Cardiac muscle cell (in vitro differentiated cells and primary cell): Measurements from ENCODE around the gene CDC42. TPM values are rescaled to one million over a fixed set of nuclear protein-coding genes. Genes with fewer than 3 reads are reported as not detected.

Experiments
- DNase-seq, 2 donors: peaks; one replicate each; pipeline versions ENCODE4 v3.0.0 to v3.0.0-alpha.2; 2010 to 2017; ENCODE audit warnings: low read depth in 1 of 2, low spot score in 1 of 2
- H3K27ac ChIP-seq: fragments of 200-600 bp; sonication (generic); 2 replicates; pipeline ENCODE4 v1.5.1; 2016
- H3K27me3 ChIP-seq: fragments of 200-600 bp; sonication (generic); 2 replicates; pipeline ENCODE4 v1.6.0; 2016; ENCODE audit warnings: control low read depth
- H3K36me3 ChIP-seq: fragments of 200-600 bp; sonication (generic); 2 replicates; pipeline ENCODE4 v1.5.1; 2016; ENCODE audit warnings: control low read depth
- H3K4me1 ChIP-seq: fragments of 200-600 bp; sonication (generic); 2 replicates; pipeline ENCODE4 v1.8.1; 2017; ENCODE audit warnings: low read depth, mild to moderate bottlenecking, mixed run types
- H3K4me3 ChIP-seq: fragments of 200-600 bp; sonication (generic); 2 replicates; pipeline ENCODE4 v1.5.1; 2016; ENCODE audit warnings: mild to moderate bottlenecking
- H3K9me3 ChIP-seq: fragments of 200-600 bp; sonication (generic); 2 replicates; pipeline ENCODE4 v1.5.1; 2017; ENCODE audit warnings: low read depth, mild to moderate bottlenecking, control low read depth
- CTCF ChIP-seq: IDR thresholded peaks from 2 replicates; pipeline ENCODE4 v1.5.1; 2012; ENCODE audit warnings: low read depth, mild to moderate bottlenecking, low read length
- polyA plus RNA-seq: library from polyadenylated mRNA; unstranded; fragments of >200 nt; fragmentation: Nextera tagmentation; extraction: Ambion mirVana; gene quantifications from 2 replicates; pipeline ENCODE4 v1.2.1, GENCODE V29; 2016
- total RNA-seq: library from RNA; depleted of rRNA; stranded (reverse); fragments of >200 nt; gene quantifications from 2 replicates; pipeline ENCODE4 v1.2.3, GENCODE V29; 2016

The CDC42 gene
- total and polyA plus RNA-seq, 2 experiments from 2014 or later, result 72.0 to 140 TPM

GRCh38 chr1:22039594-22040285 is 12.8 kb upstream of the CDC42 start:
- TF ChIP-seq CTCF, result no peak
- peaks cover 10% of the 10 kb centered on the region for H3K4me1 ChIP-seq
- peak; percentile 71 to 81 for DNase-seq
- H3K4me3 ChIP-seq, result no peak overlapping the region
- no peaks in the 10 kb centered on the region for H3K27me3 ChIP-seq
- no peaks in the 10 kb centered on the region for H3K9me3 ChIP-seq
- H3K27ac ChIP-seq, result peak overlapping the region; percentile 74
- H3K36me3 ChIP-seq, result no peaks in the 10 kb centered on the region

- Histone ChIP-seq H3K4me3 (no peak overlapping the region), H3K27me3 (no peaks in the 10 kb centered on the region), H3K27ac (peak overlapping the region; percentile 74), H3K9me3 (no peaks in the 10 kb centered on the region), H3K36me3 (no peaks in the 10 kb centered on the region), H3K4me1 (peaks cover 13% of the 10 kb centered on the region)
- TF ChIP-seq CTCF, result no peak
- no peak for DNase-seq
Observed at GRCh38 chr1:22040286-22040623, 12.3 kb upstream of the CDC42 start.

GRCh38 chr1:22041505-22041904 is 11.0 kb upstream of the CDC42 start:
- TF ChIP-seq CTCF, result no peak
- no peak overlapping the region for H3K4me3 ChIP-seq
- DNase-seq, result no peak
- no peaks in the 10 kb centered on the region for H3K9me3 ChIP-seq
- H3K36me3 ChIP-seq, result no peaks in the 10 kb centered on the region
- no peaks in the 10 kb centered on the region for H3K27me3 ChIP-seq
- H3K27ac ChIP-seq, result no peak overlapping the region
- peaks cover 13% of the 10 kb centered on the region for H3K4me1 ChIP-seq

- Histone ChIP-seq H3K27me3 (no peaks in the 10 kb centered on the region), H3K4me3 (no peak overlapping the region)
Observed at GRCh38 chr1:22043198-22043769, 9.2 kb upstream of the CDC42 start.

GRCh38 chr1:22044690-22045420 is 7.7 kb upstream of the CDC42 start:
- TF ChIP-seq CTCF, result no peak
- Histone ChIP-seq H3K27me3 (no peaks in the 10 kb centered on the region), H3K4me1 (peaks cover 8% of the 10 kb centered on the region), H3K4me3 (no peak overlapping the region), H3K27ac (peak overlapping the region; percentile 51), H3K9me3 (no peaks in the 10 kb centered on the region), H3K36me3 (no peaks in the 10 kb centered on the region)
- peak in 1 of 2 donors; percentile 82 for DNase-seq

More at GRCh38 chr1:22043198-22043769, 9.2 kb upstream of the CDC42 start:
- no peaks in the 10 kb centered on the region for H3K36me3 ChIP-seq
- no peak for DNase-seq
- TF ChIP-seq CTCF, result no peak
- no peaks in the 10 kb centered on the region for H3K9me3 ChIP-seq
- H3K27ac ChIP-seq, result no peak overlapping the region
- H3K4me1 ChIP-seq, result peaks cover 13% of the 10 kb centered on the region
